ENCODE results near the gene OR51A2.

DNA sequence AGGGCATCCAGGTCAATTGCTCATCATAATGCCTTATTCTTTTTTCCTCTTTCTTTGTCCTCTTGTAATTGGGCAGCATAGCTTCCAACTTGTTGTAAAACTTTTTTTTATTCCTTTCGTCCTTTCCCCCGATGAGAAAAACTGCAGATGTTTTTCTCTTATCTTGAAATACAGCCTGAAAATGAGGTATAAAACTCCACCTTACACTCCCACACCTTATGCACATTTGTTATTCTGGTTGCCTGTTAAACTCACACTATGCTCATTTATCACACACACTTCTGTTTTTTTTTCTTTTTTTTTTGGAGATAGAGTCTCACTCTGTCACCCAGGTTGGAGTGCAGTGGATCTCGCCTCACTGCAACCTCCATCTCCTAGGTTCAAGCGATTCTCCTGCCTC lies 1.9 kb upstream of the OR51A2 start:
- TF ChIP-seq, protein P1, sequence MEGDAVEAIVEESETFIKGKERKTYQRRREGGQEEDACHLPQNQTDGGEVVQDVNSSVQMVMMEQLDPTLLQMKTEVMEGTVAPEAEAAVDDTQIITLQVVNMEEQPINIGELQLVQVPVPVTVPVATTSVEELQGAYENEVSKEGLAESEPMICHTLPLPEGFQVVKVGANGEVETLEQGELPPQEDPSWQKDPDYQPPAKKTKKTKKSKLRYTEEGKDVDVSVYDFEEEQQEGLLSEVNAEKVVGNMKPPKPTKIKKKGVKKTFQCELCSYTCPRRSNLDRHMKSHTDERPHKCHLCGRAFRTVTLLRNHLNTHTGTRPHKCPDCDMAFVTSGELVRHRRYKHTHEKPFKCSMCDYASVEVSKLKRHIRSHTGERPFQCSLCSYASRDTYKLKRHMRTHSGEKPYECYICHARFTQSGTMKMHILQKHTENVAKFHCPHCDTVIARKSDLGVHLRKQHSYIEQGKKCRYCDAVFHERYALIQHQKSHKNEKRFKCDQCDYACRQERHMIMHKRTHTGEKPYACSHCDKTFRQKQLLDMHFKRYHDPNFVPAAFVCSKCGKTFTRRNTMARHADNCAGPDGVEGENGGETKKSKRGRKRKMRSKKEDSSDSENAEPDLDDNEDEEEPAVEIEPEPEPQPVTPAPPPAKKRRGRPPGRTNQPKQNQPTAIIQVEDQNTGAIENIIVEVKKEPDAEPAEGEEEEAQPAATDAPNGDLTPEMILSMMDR (IDR thresholded peaks at IDR 0.05) = no peak
- TF ChIP-seq POLR2A (IDR thresholded peaks at IDR 0.05) (no peak), POLR2AphosphoS5 (IDR thresholded peaks at IDR 0.05; ENCODE audit: insufficient read depth in 1 of 2, low read depth in 1 of 2) (no peak)

All from vagina (tissue), 2 donors.